HG03097 (cell line): ENCODE measurements around the gene ZNF32.

Source experiments
- ATAC-seq: cut with Tn5 transposase; IDR thresholded peaks from one replicate; pipeline ENCODE4 v1.9.1; 2021; ENCODE audit not compliant: unreplicated experiment, low FRiP score

The ZNF32 gene

DNA sequence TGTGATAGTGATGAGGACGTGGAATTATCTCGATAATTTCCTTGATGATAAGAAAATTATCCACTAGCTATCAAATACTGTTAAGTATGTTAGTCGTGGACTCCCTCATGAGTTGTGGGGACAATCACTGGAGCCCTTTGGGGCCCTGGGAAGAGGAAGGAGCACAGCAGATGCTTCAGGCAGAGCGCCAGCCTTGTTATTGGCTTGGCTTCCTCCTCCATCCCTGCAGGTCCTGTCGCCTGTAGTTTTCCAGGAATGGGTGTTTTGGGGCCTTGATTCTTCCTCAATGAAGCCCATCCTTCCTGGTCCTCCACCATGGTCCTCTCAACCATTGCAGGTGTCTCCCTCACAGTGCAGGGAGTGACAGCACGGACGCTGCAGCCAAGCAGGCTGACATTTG, 32.5 kb upstream of the ZNF32 start:
- ATAC-seq: no peak

DNA sequence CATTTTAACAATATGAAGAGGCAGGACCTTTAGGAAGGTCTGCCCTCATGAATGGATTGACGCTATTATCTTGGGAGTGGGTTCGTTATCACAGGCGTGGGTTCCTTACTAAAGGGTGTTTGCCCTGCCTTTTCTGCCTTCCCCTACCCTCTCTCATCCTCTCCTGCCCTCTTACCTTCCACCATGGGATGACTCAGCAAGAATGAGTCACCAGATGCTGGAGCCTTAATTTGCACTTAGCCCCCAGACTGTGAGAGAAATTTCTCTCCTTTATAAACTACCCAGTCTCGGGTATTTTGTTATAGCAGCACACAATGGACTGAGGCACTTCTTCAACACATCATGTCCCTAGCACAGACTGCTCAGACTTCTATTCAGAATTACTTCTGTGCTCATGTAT, 31.4 kb upstream of the ZNF32 start:
- ATAC-seq: no peak

DNA sequence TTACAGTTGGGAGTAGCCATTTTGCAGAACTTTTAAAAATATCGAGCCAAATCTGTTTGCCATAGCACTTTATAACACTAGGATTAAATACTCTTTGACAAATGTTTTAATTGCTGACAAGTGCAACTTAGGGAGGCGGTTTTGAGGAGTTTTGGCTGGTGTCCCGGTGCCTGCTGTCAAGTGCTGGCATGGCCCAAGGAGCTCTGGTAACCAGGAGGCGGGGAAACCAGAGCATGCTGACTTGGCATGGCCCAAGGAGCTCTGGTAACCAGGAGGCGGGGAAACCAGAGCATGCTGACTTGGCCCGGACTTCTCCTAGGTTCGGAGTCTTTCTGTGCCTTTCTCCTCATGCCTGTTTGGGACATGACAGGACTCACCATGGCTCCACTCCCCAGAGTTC, 30.8 kb upstream of the ZNF32 start:
- no peak for ATAC-seq

DNA sequence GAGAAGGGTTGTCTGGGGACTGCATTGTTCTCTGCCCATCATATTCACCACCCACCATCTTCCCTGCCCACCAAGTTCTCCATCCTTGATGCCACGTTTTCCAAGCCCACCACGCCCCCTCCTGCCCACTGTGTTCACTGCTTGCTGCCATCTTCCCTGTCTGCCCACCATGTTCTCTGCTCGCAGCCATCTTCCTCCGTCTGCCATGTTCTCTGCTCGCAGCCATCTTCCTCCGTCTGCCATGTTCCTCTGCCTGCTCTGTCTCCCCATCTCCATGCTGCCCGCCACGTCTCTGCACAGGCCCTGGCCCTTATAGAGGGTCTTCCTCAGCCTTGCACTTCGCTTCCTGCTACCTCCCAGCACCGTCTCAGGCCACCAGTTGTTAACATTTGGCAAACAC, 30.0 kb upstream of the ZNF32 start:
- ATAC-seq: no peak

- ATAC-seq: no peak
Measured at GRCh38 chr10:43676901-43677300, 28.2 kb upstream of the ZNF32 start.

- no peak for ATAC-seq
Measured at GRCh38 chr10:43676331-43676730, 27.6 kb upstream of the ZNF32 start.

DNA sequence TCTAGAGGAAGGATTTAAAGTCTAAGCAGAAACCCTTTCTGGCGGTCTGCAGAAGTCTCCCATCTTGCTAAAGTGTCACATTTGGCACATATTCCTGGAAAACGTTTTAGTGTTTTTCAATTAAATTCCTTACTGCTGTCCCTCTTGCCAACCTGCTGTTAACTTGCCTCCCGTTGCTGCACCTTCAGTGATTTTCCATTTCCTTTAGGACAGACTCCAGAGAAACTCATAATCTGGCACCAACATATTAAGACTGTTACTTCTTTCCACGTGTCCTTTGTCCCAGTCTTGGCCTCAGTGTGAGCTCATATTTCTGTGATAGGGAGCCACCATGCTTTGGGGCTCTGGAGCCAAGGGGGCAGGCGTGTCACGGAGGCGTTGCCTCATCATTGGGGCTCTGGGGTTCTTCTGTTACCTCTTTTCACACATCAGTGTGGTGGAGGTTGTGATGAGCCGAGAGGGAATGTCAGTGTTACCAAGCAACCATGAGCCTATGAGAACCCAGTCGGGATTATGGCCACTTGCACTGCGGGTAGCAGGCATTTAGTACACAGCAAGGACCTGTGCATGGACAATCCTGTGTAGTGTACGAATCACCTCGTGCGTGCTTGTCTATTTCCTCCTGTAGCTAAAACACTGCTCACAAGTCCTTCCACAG, 26.0 kb upstream of the ZNF32 start:
- ATAC-seq: no peak

DNA sequence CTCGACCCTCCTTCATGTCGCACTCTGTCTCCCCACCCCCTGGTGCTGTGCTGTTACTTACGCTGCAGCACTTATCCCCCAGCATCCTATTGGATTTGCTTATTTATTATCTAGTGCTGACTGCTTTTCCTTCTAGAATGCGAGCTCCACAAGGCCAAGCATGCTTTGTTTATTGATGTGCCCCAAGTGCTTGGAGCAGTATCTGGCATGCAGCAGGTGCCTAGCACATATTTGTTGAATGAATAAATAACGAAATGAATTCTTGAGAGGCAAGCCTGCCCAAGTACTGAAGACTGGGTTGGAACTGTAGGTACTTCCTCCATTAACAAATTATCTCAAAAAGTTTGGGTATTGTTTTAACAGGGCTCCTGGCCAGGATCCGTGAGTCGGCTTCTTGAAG, 24.8 kb upstream of the ZNF32 start:
- no peak for ATAC-seq

DNA sequence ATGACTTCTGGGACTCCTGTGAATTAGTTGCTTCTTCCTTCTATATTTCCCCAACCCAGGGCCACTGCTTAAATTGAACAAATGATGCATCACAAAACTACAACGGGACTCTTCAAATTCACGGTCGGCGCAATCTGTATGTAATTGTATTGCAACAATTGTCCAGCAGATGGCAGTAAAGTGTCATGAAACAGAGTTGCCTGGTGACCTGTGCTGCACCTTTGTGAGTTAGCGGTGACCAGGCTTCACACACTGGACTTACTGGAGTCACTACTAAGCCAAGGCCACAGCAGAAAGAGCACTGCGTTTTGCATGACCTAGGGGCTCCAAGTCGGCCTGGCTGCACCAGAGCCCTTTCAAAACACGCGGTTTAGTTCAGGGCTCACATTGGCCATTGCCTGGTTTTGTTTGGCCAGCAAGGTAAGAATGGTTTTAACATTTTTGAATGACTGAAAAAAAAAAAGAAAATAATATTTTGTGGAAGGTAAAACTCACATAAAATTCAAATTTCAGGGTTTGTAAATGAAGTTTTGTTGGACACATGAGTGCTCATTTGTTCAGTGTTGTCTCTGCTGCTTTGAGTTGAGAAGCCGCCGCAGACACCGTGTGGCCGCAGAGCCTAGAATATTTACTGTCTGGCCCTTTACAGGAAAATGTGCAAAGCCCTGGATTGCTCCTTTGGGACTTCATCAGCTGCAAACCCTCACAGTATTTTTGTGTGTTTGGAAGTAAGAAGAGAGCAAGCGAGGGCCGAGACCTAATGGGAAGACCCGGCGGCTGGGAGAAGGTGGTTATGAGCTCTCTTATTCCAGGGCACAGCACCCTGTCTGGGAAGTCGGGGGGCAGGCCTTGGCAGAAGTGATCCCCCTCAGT, 23.2 kb upstream of the ZNF32 start:
- peak; percentile 63 for ATAC-seq

DNA sequence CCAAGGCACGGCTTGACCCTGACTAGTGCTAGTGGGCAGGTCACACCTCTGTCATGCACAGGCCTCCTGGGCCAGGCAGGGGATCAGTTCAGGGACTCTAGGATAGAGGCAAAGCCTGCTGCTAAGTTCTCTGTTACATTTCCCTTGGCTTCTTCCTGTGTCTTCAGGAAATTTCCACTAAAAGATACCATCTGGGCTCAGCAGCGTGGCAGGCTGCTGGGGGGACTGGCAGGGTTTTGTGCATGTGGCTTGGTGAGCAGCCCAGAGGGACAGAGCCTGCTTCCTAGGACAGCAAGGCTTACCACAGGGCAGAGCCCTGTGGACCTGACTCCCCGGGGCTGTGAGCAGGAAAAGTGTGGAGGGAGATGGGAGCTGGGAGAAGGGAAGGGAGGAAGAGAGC, 20.7 kb upstream of the ZNF32 start:
- ATAC-seq: no peak

DNA sequence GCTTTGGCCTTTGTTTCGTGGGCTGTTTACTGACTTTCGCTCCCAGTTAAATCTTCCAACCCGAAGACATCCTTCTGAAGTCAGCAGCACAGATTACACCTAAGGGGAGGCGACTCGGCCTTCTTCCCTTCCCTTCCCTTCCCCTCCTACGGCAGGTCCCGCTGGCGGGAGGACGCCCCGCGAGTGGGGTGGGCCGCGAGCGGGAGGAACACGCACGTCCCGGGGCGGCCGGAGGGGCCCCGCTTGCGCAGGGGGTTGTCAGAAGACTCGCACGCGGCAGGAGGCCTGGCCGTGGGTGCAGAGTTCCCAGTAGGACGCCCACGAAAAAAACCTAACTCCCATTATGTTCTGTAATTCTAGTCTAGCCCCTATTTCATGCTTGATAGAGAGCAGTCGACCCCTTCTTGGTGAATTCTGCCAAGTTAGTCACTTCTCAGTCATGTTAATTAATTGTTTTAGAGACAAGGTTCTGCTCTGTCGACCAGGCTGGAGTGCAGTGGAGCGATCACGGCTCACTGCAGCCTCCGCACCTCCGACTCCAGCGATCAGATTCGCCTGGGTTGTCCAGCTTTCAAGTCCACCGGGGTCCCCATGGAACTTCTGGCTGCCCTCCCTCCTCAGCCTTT, 19.2 kb upstream of the ZNF32 start:
- no peak for ATAC-seq

GRCh38 chr10:43667317-43667731, 18.6 kb upstream of the ZNF32 start:
- ATAC-seq: no peak

GRCh38 chr10:43666552-43666951, 17.9 kb upstream of the ZNF32 start:
- ATAC-seq: no peak

DNA sequence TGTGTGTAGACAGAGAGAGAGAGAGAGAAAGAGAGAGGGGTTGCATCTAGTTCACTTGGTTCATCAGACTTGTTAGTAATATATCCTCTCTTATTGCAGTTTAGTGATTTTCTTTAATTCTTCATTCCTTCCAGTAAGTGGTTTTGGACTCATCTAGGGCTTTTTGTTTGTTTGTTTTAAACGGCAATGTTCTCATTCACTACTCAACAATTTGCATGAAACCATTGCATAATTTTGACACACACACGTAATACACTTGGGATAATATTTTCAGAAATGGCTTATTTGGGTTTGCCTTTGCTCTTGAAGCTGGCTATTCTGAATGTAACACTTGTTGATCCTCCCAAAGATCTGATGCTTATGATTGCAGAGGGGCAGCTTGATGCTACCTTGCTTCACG, 16.4 kb upstream of the ZNF32 start:
- no peak for ATAC-seq

- no peak for ATAC-seq
Measured at GRCh38 chr10:43658227-43658626, 9.5 kb upstream of the ZNF32 start.

DNA sequence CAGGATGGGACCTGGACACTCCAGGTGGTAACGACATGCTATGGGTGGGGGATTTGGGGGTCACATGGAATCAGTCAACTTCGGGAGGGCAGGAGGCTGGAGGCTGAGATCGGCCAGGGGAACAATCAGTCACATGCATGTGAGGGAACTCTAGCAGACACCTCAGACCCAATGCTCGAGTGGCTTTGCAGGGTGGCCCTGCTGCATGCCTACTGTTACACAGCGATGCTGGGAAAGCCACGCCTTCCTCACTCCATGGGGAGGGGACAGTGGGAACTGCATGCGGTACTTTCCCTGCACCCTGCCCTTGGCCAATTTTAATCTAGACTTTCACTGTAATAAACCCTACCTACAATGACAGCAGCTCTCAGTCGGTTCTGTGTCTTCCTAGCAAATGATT, 6.6 kb upstream of the ZNF32 start:
- no peak for ATAC-seq

GRCh38 chr10:43653746-43654145, 5.1 kb upstream of the ZNF32 start:
- no peak for ATAC-seq

DNA sequence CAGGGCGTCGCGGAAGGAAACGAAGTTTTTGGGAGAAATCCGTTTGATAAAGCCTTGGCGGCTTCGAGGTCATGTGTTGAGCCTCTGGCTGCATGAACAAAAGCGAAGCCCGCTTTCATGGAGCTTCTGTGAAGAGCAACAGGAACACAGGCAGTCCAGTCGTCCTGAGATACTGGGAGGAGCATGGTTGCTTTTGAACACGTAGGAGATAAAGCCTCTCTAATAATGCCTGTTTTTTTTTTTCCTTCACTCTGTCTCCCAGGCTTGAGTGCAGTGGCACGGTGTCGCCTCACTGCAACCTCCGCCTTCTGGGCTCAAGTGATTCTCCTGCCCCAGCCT, 473 bp upstream of the ZNF32 start:
- ATAC-seq: peak; percentile 2

GRCh38 chr10:43648095-43648397, 635 bp downstream of the ZNF32 start:
- no peak for ATAC-seq

DNA sequence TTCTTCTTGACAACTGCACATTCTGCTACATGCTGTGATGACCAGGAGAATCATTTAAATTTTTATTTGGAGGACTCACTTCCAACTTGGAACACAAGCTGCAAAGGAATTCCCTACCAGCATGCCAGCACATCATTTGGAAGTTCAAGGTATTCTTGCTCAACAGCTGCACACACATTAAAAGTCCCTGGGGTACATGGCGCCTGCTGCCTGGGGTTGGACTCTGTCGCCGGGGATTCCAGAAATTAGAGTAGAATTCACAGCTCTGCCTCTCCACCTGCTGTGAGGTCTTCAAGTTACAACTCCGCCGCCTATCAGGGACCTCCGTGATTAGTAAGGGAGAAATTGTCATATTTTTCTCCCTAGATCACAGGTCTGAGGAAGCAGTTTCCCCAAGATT, 1.1 kb downstream of the ZNF32 start:
- ATAC-seq: no peak

DNA sequence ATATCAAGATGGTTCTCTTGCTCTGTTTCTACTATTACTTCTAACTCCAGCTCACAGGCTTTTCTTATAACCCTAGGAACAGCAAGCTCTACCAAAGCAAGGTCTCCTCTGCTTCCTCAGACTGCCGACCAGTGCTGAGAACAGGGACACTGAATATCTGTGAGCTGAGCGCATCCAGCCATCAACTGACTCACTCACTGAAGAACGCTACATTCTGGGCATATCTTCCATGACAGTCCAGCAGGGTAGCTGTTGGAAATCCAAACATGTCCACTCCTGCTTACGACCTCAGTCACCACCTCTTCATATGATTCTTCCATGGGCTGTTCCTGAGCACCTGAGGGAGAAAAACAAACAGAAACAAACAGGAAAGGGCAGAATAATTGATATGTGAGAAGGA, 2.8 kb downstream of the ZNF32 start:
- ATAC-seq: no peak

DNA sequence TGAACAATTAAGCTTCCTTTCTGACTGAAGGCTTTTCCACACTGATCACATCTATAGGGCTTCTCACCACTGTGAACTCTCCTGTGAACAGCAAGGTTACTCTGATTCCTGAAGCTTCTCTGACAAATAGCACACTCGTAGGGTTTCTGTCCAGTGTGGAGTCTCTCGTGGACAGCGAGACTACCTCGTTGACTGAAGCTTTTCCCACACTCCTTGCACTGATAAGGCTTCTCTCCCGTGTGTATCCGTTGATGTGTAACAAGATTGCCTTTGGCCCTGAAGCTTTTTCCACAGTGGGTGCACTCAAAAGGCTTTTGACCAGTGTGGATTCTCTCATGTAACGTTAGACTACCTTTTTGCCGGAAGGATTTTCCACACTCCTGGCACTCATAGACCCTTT, 4.4 kb downstream of the ZNF32 start:
- no peak for ATAC-seq
